Thyroid gland (tissue), 4 donors: Measurements from ENCODE around the gene MYH7B. TPM values are rescaled to one million over a fixed set of nuclear protein-coding genes. Genes with fewer than 3 reads are reported as not detected.

Source experiments
- DNase-seq, 2 donors: peaks; one replicate each; pipeline ENCODE4 v3.0.0-alpha.2; 2019
- H3K27ac ChIP-seq, 3 donors: fragments of 200-600 bp; sonication (generic); 1 replicate in 2 of 3; 2 replicates in 1 of 3; pipeline ENCODE4 v1.5.1; 2016 to 2019; ENCODE audit warnings: mild to moderate bottlenecking in 1 of 3, moderate library complexity in 1 of 3
- H3K27me3 ChIP-seq: fragments of 200-600 bp; sonication (generic); one replicate; pipeline ENCODE4 v1.5.1; 2019
- H3K36me3 ChIP-seq, 2 donors: fragments of 200-600 bp; sonication (generic); one replicate each; pipeline ENCODE4 v1.5.1; 2016 to 2019
- H3K4me1 ChIP-seq, 2 donors: fragments of 200-600 bp; sonication (generic); one replicate each; pipeline ENCODE4 v1.5.1; 2017 to 2019
- H3K4me3 ChIP-seq, 3 donors: fragments of 200-600 bp; sonication (generic); replicated peaks in 1 of 3; 1 replicate in 2 of 3; 2 replicates in 1 of 3; pipeline ENCODE4 v1.5.1; 2016; ENCODE audit warnings: mild to moderate bottlenecking in 1 of 3
- H3K9me3 ChIP-seq: fragments of 200-600 bp; sonication (generic); one replicate; pipeline ENCODE4 v1.5.1; 2017
- POLR2A ChIP-seq, 2 donors: fragments of 450-650 bp; IDR thresholded peaks; one replicate each; pipeline ENCODE4 v1.6.1; 2017; ENCODE audit warnings: antibody characterized with exemption in 2 of 2, mild to moderate bottlenecking in 2 of 2, moderate library complexity in 1 of 2
- WGBS, 2 donors: methylation state at CpG; one replicate each; pipeline ENCODE4 v1.1.5; 2017; 5-methylcytosine and 5-hydroxymethylcytosine counted together
- intact Hi-C: fragments of 100-400 bp; cut with DNase I; formaldehyde crosslinking; loops from one replicate; pipeline ENCODE4 v1.15.1; 2023
- total RNA-seq, 4 donors: library from RNA; depleted of rRNA; stranded (reverse); fragments of >200 nt; gene quantifications; one replicate each; pipeline ENCODE4 v1.2.3, GENCODE V29; 2016
- TF ChIP-seq, protein P1 (sequence below), 6 experiments: fragments of 200-600 bp in 3 of 6; fragments of 450-650 bp in 3 of 6; sonication (generic) in 3 of 6; IDR thresholded peaks; one replicate each; pipeline ENCODE4 v1.5.1; 2016 to 2019; ENCODE audit warnings: antibody characterized with exemption in 6 of 6, mild to moderate bottlenecking in 2 of 6, inconsistent platforms in 1 of 6, moderate library complexity in 1 of 6

MYH7B gene
- total RNA-seq, 4 donors from 2014 or later: 0.63 to 2.0 (median 1.4) TPM

DNA sequence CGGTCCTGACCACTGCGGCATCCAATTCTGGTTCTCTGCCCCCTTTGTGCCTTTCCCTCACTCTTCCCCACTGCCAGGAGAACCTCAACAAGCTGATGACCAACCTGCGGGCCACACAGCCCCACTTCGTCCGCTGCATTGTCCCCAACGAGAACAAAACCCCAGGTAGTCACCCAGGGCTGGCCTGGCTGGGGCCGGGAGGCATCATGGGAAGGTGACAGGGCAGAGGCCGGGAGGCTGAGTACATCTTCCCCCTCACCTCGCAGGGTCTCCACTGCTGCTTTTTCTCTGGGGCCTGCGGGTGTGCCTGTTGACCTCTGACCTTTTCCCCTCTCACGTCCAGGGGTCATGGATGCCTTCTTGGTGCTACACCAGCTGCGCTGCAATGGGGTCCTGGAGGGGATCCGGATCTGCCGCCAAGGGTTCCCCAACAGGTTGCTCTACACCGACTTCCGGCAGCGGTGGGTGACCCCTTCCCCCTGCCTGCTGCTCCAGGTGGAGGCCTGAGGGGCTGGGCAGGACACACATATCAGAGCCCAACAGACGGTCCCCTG lies 35.1 kb downstream of the MYH7B start:
- H3K4me1 ChIP-seq: no peaks in the 10 kb centered on the region
- H3K36me3 ChIP-seq: peaks cover 13 to 26% of the 10 kb centered on the region in 2 donors
- no peaks in the 10 kb centered on the region for H3K27me3 ChIP-seq
- DNase-seq: no peak
- intact Hi-C loops: no loop called here
- no peak overlapping the region for H3K27ac ChIP-seq
- H3K9me3 ChIP-seq: no peaks in the 10 kb centered on the region
- 87 to 88% methylated on average over 18 of the region's 18 CpGs for WGBS, 2 donors
- TF ChIP-seq, protein P1, sequence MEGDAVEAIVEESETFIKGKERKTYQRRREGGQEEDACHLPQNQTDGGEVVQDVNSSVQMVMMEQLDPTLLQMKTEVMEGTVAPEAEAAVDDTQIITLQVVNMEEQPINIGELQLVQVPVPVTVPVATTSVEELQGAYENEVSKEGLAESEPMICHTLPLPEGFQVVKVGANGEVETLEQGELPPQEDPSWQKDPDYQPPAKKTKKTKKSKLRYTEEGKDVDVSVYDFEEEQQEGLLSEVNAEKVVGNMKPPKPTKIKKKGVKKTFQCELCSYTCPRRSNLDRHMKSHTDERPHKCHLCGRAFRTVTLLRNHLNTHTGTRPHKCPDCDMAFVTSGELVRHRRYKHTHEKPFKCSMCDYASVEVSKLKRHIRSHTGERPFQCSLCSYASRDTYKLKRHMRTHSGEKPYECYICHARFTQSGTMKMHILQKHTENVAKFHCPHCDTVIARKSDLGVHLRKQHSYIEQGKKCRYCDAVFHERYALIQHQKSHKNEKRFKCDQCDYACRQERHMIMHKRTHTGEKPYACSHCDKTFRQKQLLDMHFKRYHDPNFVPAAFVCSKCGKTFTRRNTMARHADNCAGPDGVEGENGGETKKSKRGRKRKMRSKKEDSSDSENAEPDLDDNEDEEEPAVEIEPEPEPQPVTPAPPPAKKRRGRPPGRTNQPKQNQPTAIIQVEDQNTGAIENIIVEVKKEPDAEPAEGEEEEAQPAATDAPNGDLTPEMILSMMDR (IDR thresholded peaks at IDR 0.05): no peak
- no peak for TF ChIP-seq POLR2A (IDR thresholded peaks at IDR 0.05)
- H3K4me3 ChIP-seq: no peak overlapping the region

DNA sequence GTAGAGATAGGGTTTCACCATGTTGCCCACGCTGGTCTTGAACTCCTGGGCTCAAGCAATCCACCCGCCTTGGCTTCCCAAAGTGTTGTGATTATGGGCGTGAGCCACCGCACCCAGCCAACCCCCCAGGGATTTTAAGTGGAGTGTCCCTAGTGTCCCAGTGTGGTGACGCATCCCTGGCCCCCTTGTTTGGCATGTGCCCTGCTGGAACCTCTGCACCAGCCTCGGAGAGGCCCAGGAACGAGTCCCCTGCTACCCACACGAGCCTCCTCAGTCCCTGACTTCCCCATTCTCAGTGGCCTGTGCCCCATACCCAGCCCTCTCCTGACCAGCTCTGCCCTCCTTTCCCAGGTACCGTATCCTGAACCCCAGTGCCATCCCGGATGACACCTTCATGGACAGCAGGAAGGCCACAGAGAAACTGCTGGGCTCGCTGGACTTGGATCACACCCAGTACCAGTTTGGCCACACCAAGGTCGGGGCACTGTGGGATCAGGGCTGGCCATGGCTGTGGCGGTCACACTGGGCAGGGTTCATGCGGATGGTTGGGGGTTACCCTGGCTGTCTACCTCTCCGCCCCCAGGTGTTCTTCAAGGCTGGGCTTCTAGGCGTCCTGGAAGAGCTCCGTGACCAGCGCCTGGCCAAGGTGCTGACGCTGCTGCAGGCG lies 37.2 kb downstream of the MYH7B start:
- no peaks in the 10 kb centered on the region for H3K9me3 ChIP-seq
- intact Hi-C loops: no loop called here
- peaks cover 21 to 32% of the 10 kb centered on the region in 2 donors for H3K36me3 ChIP-seq
- H3K27me3 ChIP-seq: no peaks in the 10 kb centered on the region
- H3K4me3 ChIP-seq: no peak overlapping the region
- no peak overlapping the region for H3K27ac ChIP-seq
- WGBS, 2 donors: 94 to 98% methylated on average over 10 to 20 of the region's 20 CpGs
- no peak for TF ChIP-seq POLR2A (IDR thresholded peaks at IDR 0.05)
- TF ChIP-seq, protein P1 (IDR thresholded peaks at IDR 0.05): no peak
- H3K4me1 ChIP-seq: no peaks in the 10 kb centered on the region
- DNase-seq: no peak

DNA sequence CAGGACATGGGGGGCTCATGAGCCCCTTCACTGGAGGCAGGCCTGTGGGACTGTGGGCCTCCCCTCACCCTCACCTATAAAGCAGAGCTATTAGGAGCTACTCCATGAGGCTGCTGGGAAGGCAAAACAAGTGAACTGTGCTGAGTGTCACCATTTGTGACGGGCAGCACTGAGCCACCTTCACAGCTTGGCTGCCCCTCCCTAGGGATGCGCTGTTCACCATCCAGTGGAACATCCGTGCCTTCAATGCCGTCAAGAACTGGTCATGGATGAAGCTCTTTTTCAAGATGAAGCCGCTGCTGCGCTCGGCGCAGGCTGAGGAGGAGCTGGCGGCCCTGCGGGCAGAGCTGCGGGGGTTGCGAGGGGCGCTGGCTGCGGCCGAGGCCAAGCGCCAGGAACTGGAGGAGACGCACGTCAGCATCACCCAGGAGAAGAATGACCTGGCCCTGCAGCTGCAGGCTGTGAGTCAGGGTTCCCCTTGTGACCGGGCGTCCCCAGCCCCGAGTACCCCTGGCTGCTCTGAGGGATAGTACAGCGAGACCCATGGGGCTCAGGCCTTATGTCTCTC lies 38.4 kb downstream of the MYH7B start:
- intact Hi-C loops: no loop called here
- no peaks in the 10 kb centered on the region for H3K9me3 ChIP-seq
- H3K4me3 ChIP-seq: no peak overlapping the region
- TF ChIP-seq POLR2A (IDR thresholded peaks at IDR 0.05): no peak
- TF ChIP-seq, protein P1 (IDR thresholded peaks at IDR 0.05): no peak
- peaks cover 31 to 41% of the 10 kb centered on the region in 2 donors for H3K36me3 ChIP-seq
- WGBS, 2 donors: 91 to 95% methylated on average over 20 to 22 of the region's 22 CpGs
- H3K4me1 ChIP-seq: no peaks in the 10 kb centered on the region
- H3K27me3 ChIP-seq: no peaks in the 10 kb centered on the region
- no peak overlapping the region for H3K27ac ChIP-seq
- DNase-seq: no peak

DNA sequence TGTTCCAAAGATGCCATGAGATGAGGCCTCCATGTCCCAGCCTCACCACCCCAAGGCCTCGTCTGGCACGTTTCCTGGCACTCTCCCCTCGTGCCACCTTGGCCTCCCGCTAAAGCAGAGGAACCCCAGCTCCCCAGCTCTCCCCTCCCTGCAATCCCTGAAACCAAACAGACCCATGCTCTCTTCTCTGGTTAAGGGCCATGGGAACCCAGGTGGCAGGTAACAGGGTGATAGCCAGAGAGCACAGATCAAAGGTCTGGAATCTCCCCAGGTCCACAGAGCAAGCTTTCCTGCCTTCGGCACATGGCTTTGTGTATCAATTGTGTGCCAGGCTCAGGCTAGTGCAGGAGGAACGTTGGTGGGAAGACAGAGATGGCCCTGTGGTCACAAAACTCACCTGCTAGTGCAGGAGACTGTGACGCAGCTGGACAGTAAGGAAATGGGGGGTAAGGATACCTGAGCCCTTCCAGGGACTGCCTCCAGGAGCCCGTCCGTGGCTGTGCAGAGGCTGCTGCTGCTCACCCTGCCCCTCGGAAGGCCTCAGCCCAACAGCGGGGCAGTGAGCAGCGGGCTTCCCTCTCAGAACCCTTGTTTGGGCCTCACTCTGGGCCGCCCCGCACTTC lies 39.0 kb downstream of the MYH7B start:
- no peak for DNase-seq
- Histone ChIP-seq H3K27ac (no peak overlapping the region), H3K9me3 (no peaks in the 10 kb centered on the region), H3K4me1 (no peaks in the 10 kb centered on the region), H3K27me3 (no peaks in the 10 kb centered on the region), H3K36me3 (peaks cover 34 to 47% of the 10 kb centered on the region in 2 donors), H3K4me3 (no peak overlapping the region)
- intact Hi-C loops: no loop called here
- 87 to 89% methylated on average over 13 to 14 of the region's 14 CpGs for WGBS, 2 donors
- TF ChIP-seq POLR2A (IDR thresholded peaks at IDR 0.05): no peak
- TF ChIP-seq, protein P1 (IDR thresholded peaks at IDR 0.05): no peak

DNA sequence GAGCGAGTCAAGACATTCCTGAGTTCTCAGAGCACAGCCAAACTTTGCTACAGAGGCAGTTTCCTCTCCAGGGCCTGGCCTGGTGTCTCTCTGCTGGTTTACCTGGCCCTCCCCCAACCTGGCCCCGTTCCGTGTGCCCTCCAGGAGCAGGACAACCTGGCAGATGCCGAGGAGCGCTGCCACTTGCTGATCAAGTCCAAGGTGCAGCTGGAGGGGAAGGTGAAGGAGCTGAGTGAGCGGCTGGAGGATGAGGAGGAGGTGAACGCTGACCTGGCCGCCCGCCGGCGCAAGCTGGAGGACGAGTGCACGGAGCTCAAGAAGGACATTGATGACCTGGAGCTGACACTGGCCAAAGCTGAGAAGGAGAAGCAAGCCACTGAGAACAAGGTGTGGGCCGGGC lies 39.5 kb downstream of the MYH7B start:
- H3K27ac ChIP-seq: no peak overlapping the region
- no peak for DNase-seq
- no peaks in the 10 kb centered on the region for H3K27me3 ChIP-seq
- no peaks in the 10 kb centered on the region for H3K9me3 ChIP-seq
- TF ChIP-seq POLR2A (IDR thresholded peaks at IDR 0.05): no peak
- TF ChIP-seq, protein P1 (IDR thresholded peaks at IDR 0.05): no peak
- intact Hi-C loops: no loop called here
- 96 to 97% methylated on average over 14 of the region's 14 CpGs for WGBS, 2 donors
- no peak overlapping the region for H3K4me3 ChIP-seq
- H3K36me3 ChIP-seq: peaks cover 39 to 52% of the 10 kb centered on the region in 2 donors
- no peaks in the 10 kb centered on the region for H3K4me1 ChIP-seq
